CD4-positive, alpha-beta T cell treated with Interleukin-6 at 100 ng/mL for 8 hours (primary cell): Measurements from ENCODE around the gene CLCA1.

Experiments
- DNase-seq: peaks from one replicate; pipeline ENCODE4 v3.0.0-alpha.2; 2020; ENCODE audit warnings: mixed read lengths, low spot score

Gene CLCA1

GRCh38 chr1:86503406-86504136 is 34.8 kb downstream of the CLCA1 start:
- DNase-seq = no peak

DNA sequence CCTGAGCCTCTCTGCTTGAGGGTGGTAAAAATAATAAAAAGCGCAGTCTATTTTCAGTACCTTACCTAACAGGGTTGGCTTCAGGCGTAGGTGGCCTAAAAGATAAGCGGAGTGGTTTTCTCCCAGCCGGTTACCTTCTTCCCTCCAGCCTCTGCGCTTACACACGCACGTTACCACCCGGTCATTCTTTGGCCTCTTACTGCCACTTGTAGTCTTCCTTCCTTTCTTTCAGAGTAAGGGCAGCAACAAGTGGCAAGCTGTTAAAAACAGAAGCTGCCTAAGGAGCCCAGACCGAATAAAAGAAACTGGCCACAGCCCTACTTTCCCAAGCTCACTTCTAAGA is 35.4 kb downstream of the CLCA1 start:
- DNase-seq = no peak

GRCh38 chr1:86504895-86505563 is 36.3 kb downstream of the CLCA1 start:
- no peak for DNase-seq

DNA sequence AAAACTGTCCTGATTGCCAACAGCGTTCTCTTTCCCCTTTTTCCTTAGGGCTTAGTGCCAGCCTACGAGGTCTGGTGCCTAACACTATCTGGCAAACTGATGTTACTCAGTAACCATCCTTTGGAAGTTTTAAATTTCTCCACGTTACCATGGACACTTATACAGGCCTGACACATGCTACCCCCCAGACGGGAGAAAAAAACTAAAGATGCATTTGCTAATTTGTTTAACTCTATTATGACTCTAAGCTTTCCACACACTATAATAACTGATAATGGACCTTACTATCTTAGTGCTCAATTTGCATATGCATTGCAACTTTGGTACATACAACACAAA is 36.8 kb downstream of the CLCA1 start:
- no peak for DNase-seq

GRCh38 chr1:86507935-86508582 is 39.3 kb downstream of the CLCA1 start:
- DNase-seq = no peak

DNA sequence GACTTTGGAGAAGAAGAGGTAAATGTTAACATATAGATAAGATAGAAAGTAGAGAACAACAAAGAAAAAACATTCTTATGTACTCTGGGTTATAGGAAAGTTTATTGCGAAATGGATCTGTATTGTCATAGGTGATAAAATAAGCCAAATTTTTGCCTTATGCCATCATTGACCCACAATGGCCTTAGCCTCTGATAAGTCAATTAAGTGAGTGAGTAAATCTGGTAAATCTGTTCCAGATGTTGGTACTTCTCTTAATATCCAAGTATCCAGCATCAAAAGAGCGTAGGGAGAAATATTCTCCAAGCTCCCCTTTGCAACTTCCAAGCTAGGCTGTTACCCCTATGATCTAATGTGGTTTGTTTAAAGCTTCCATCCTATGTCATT is 39.8 kb downstream of the CLCA1 start:
- DNase-seq = no peak

DNA sequence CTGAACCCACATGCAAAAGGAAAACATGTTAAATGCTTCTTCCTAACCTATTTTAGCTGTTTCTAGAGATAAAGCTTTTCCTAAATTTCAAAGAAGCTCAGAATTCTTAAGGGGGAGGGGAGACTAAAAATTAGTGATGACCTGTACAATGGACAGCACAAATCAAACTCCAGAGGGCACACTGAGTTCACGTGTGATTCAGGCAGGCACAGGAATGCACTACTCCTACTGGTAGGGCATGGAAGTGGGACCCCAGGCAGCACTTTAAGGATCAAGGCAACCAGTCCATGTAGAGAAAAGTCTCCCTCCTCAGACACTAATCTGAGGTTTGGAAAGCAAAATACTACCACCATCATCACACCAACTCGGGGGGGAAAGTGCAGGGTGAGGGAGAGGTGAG is 46.9 kb downstream of the CLCA1 start:
- DNase-seq = no peak

DNA sequence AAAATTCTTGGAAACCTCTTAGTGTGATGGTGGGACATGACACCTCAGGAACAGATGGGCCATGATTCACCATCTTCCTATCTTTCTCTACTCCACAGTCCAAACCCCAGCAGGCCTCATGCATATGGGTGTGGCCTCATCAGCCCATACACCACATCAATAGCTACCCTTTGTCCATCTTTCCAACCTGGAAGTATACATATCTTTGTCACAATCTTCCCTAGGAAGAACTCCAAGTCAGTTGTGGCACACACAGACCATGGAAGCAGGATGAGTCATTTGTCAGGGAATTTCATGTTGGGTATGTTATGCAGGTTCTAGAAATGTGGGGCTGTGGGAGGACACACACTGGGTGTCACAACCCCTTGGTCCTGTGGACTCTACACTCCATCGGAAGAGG is 47.6 kb downstream of the CLCA1 start:
- no peak for DNase-seq

- no peak for DNase-seq
Observed at GRCh38 chr1:86517336-86517735, 48.6 kb downstream of the CLCA1 start.

GRCh38 chr1:86520789-86521521 is 52.2 kb downstream of the CLCA1 start:
- no peak for DNase-seq

- no peak for DNase-seq
Observed at GRCh38 chr1:86521522-86521891, 52.8 kb downstream of the CLCA1 start.

GRCh38 chr1:86522240-86522639 is 53.5 kb downstream of the CLCA1 start:
- DNase-seq = no peak

GRCh38 chr1:86523670-86524354 is 55.1 kb downstream of the CLCA1 start:
- no peak for DNase-seq

GRCh38 chr1:86527306-86527705 is 58.6 kb downstream of the CLCA1 start:
- no peak for DNase-seq

DNA sequence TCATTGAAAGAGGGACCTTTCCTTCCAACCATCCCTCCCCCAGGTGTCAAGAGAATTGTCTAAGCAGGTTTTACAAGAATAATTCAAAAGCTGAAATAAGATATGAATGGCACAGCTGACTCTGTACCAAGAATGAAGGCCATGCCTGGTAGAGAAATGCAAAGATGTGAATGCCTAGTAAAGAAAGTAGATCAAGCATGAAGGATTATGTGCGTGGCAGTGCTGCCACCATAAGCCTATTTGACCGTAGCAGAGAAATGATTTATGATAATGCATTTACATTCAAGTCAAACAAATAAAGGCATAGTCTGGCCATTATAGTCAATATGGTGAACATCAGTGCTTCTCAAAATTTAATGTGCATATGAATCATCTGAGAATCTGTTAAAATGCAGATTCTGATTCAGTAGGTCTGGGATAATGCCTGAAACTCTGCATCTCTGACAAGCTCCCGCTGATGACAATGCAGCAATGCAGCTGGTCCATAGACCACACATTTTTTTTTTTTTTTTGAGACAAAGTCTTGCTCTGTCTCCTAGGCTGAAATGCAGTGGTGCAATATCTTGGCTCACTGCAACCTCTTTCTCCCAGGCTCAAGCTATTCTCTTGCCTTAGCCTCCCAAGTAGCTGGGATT is 61.6 kb downstream of the CLCA1 start:
- no peak for DNase-seq

DNA sequence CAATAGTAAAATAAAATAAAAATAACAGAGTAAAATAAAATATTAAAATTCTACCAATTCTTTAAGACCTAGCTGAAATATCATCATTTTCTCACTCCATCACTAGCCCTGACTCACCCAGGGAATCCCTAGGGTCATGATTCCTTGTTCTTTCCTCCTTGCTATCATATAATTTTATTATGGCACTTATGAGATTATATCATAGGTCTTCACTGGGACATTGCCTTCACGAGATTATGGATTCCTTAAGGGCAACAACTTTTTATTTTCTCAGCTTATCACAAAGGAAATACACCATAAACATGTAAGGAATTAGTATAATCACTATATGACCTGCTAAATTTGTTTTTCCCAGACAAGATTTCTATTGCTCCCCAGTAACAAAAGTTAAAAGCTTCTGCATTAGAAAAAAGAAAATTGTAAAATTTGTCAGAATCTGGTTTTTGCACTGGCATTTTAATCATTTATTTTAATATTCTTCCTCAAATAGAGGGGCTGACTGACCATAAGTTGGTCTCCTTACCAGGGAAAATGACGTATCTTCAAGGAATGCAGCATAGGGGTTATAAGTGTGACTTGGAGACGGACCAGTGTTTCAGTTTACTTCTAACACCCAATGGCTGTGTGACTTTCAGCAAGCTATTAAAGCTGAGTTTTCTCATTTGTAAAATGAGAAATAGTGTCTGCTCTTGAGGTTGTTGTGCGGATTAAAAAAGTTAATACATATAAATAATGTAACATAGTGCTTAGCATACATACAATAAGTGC is 69.4 kb downstream of the CLCA1 start:
- no peak for DNase-seq

DNA sequence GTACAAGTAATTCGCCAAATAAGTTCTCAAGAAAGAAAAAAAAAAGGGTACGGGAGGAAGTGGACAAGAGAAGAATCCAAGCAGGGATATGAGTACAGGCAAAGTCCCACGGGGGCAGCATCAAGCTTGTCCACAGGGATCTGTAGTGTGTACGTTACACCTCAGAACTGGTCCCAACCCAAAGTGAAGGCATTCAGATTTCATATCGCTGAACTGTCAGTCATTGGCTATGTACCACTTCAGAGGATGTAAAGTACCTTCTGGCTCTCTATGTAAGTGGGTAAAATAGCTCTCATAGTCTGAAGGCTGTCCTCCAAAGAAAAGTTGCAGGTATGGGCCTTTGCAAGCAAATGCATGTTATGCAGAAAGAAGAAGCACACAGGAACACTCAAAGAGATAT is 70.0 kb downstream of the CLCA1 start:
- no peak for DNase-seq

- DNase-seq = no peak
Observed at GRCh38 chr1:86541859-86542258, 73.1 kb downstream of the CLCA1 start.

DNA sequence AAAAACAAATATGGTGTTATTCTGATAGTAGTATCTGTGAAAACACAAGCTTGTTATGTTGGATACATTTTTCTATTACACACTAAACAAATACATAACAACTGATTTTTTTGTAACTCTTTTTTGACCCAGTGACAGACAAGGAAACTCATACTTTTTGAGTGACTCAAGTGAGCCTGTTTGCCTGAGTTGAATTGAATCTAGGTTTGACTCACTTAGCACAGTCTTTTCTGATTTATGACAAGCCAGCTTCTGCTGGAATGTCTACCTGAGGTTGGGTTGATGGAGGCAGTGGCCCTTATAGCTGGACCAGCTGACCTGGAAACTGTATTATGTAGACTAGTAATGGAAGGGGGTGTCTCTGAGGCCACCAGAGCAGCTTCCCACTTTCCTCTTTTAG is 73.9 kb downstream of the CLCA1 start:
- DNase-seq = no peak

DNA sequence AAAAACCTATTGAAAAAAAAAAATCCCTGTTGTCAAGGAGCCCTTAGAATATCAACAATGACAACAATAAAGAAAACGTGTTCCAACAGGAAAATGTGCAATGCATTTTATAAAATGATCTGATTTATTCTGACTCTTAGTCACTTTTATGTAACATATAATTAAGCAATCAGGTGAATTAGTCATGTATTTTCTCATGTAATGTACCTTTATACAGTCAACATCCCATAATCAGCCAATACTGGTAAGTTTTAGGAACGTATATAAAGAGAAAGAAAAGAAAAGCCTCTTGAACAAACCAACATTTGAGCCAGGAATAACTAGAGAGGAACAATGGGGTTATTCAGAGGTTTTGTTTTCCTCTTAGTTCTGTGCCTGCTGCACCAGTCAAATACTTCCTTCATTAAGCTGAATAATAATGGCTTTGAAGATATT is 78.1 kb downstream of the CLCA1 start, which contains the start of gene CLCA4:
Gene CLCA4, plus strand, starts transcription at position 292 of the 435 bp plus-strand sequence. Its CDS starts 42 bp downstream, at position 334.
- no peak for DNase-seq

- no peak for DNase-seq
Observed at GRCh38 chr1:86548839-86549238, 80.1 kb downstream of the CLCA1 start.
